Trophoblast cell (in vitro differentiated cells and primary cell): Measurements from ENCODE around the gene UTRN.

ENCODE experiments used
- DNase-seq, 2 donors: peaks; one replicate each; pipeline ENCODE4 v3.0.0-alpha.2; 2016
- H2AFZ ChIP-seq: 2 replicates; pipeline ENCODE4 v1.6.1; 2013; ENCODE audit warnings: low read length, moderate library complexity, mild to moderate bottlenecking; ENCODE audit not compliant: insufficient read depth, poor library complexity
- H2AK5ac ChIP-seq: 2 replicates; pipeline ENCODE4 v1.6.1; 2013; ENCODE audit warnings: mild to moderate bottlenecking, low read length
- H2BK120ac ChIP-seq: 2 replicates; pipeline ENCODE4 v1.6.1; 2013; ENCODE audit warnings: low read length, mild to moderate bottlenecking, moderate library complexity; ENCODE audit not compliant: insufficient read depth, poor library complexity
- H2BK12ac ChIP-seq: 2 replicates; pipeline ENCODE4 v1.6.1; 2013; ENCODE audit warnings: mild to moderate bottlenecking, low read length, moderate library complexity
- H2BK5ac ChIP-seq: 2 replicates; pipeline ENCODE4 v1.6.1; 2013; ENCODE audit warnings: low read length, low read depth, moderate library complexity, mild to moderate bottlenecking; ENCODE audit not compliant: poor library complexity
- H3K14ac ChIP-seq: 2 replicates; pipeline ENCODE4 v1.6.1; 2013; ENCODE audit warnings: mild to moderate bottlenecking, low read length
- H3K18ac ChIP-seq: 2 replicates; pipeline ENCODE4 v1.6.1; 2013; ENCODE audit warnings: mild to moderate bottlenecking, low read length
- H3K23ac ChIP-seq: 2 replicates; pipeline ENCODE4 v1.6.1; 2013; ENCODE audit warnings: low read length
- H3K27ac ChIP-seq: 2 replicates; pipeline ENCODE4 v1.5.1; 2013; ENCODE audit warnings: low read depth, mild to moderate bottlenecking, inconsistent platforms, low read length, moderate library complexity
- H3K27me3 ChIP-seq: 2 replicates; pipeline ENCODE4 v1.6.1; 2013; ENCODE audit warnings: inconsistent platforms, mild to moderate bottlenecking, low read length, moderate library complexity; ENCODE audit not compliant: insufficient read depth
- H3K36me3 ChIP-seq, 2 experiments: 1 replicate in 1 of 2; 2 replicates in 1 of 2; pipeline ENCODE4 v1.6.1; 2013; ENCODE audit warnings: low read length in 2 of 2, mild to moderate bottlenecking in 2 of 2, moderate library complexity in 1 of 2; ENCODE audit not compliant: insufficient read depth in 2 of 2, control insufficient read depth in 1 of 2
- H3K4ac ChIP-seq: 2 replicates; pipeline ENCODE4 v1.6.1; 2013; ENCODE audit warnings: low read depth, mild to moderate bottlenecking, low read length, moderate library complexity
- H3K4me1 ChIP-seq, 2 experiments: 1 replicate in 1 of 2; 2 replicates in 1 of 2; pipeline ENCODE4 v1.6.1; 2013; ENCODE audit warnings: low read length in 2 of 2, mild to moderate bottlenecking in 2 of 2, moderate library complexity in 1 of 2; ENCODE audit not compliant: insufficient read depth in 2 of 2, control insufficient read depth in 1 of 2
- H3K4me2 ChIP-seq: 2 replicates; pipeline ENCODE4 v1.6.1; 2013; ENCODE audit warnings: inconsistent platforms, mild to moderate bottlenecking, low read length, moderate library complexity
- H3K4me3 ChIP-seq: 2 replicates; pipeline ENCODE4 v1.5.1; 2013; ENCODE audit warnings: mild to moderate bottlenecking, low read depth, low read length, inconsistent platforms
- H3K79me1 ChIP-seq: one replicate; pipeline ENCODE4 v1.6.1; 2013; ENCODE audit warnings: low read length
- H3K79me2 ChIP-seq: 2 replicates; pipeline ENCODE4 v1.6.1; 2013; ENCODE audit warnings: low read length, mild to moderate bottlenecking; ENCODE audit not compliant: control insufficient read depth, insufficient read depth, poor library complexity
- H3K9ac ChIP-seq: 2 replicates; pipeline ENCODE4 v1.6.1; 2013; ENCODE audit warnings: mild to moderate bottlenecking, low read length
- H3K9me3 ChIP-seq: 2 replicates; pipeline ENCODE4 v1.6.1; 2013; ENCODE audit warnings: low read depth, mild to moderate bottlenecking, control low read depth, inconsistent platforms, low read length; ENCODE audit not compliant: insufficient read depth
- H4K12ac ChIP-seq: 2 replicates; pipeline ENCODE4 v1.6.1; 2013; ENCODE audit warnings: low read depth, mild to moderate bottlenecking, low read length, moderate library complexity
- H4K8ac ChIP-seq: 2 replicates; pipeline ENCODE4 v1.6.1; 2013; ENCODE audit warnings: low read depth, mild to moderate bottlenecking, low read length, moderate library complexity
- H4K91ac ChIP-seq: one replicate; pipeline ENCODE4 v1.6.1; 2013; ENCODE audit warnings: low read depth, mild to moderate bottlenecking, low read length, moderate library complexity
- WGBS: extraction: QIAGEN DNeasy Blood & Tissue Kit; methylation state at CpG from one replicate; pipeline ENCODE4 v1.1.7; 2013; ENCODE audit warnings: missing lambda C conversion rate; ENCODE audit not compliant: insufficient read length, insufficient coverage; ENCODE audit errors: extremely low coverage; 5-methylcytosine and 5-hydroxymethylcytosine counted together

Gene UTRN

GRCh38 chr6:144262470-144263369, 22.4 kb upstream of the UTRN start:
- H3K9me3 ChIP-seq, result no peaks in the 10 kb centered on the region
- H3K27ac ChIP-seq, result no peak overlapping the region
- peak overlapping the region; percentile 77 for H2BK12ac ChIP-seq
- no peaks in the 10 kb centered on the region for H3K27me3 ChIP-seq
- H3K4me3 ChIP-seq, result no peak overlapping the region
- H4K91ac ChIP-seq, result peak overlapping the region; percentile 8
- H2BK120ac ChIP-seq, result no peak overlapping the region
- no peak for DNase-seq
- peak overlapping the region; percentile 4 for H2AK5ac ChIP-seq
- H2BK5ac ChIP-seq, result no peak overlapping the region
- H3K4me1 ChIP-seq, result peaks cover 5 to 9% of the 10 kb centered on the region in 2 experiments
- H3K4ac ChIP-seq, result no peak overlapping the region
- no peak overlapping the region for H3K14ac ChIP-seq
- H3K4me2 ChIP-seq, result no peak overlapping the region
- no peak overlapping the region for H3K23ac ChIP-seq
- no peak overlapping the region for H3K18ac ChIP-seq
- no peak overlapping the region for H4K12ac ChIP-seq
- no peaks in the 10 kb centered on the region for H3K79me2 ChIP-seq
- H4K8ac ChIP-seq, result no peak overlapping the region
- no peak overlapping the region for H3K9ac ChIP-seq
- WGBS, result no CpG with 5 or more reads among the region's 10 CpGs
- H3K36me3 ChIP-seq, result no peaks in the 10 kb centered on the region
- peaks cover 5% of the 10 kb centered on the region for H3K79me1 ChIP-seq
- H2AFZ ChIP-seq, result no peak overlapping the region

GRCh38 chr6:144263786-144264185, 21.3 kb upstream of the UTRN start:
- peak in 1 of 2 donors; percentile 12 for DNase-seq
- H3K27me3 ChIP-seq, result no peaks in the 10 kb centered on the region
- H2AK5ac ChIP-seq, result no peak overlapping the region
- no CpG with 5 or more reads among the region's 3 CpGs for WGBS
- H2BK5ac ChIP-seq, result no peak overlapping the region
- no peak overlapping the region for H3K4me2 ChIP-seq
- no peak overlapping the region for H2AFZ ChIP-seq
- H3K79me1 ChIP-seq, result peaks cover 5% of the 10 kb centered on the region
- peaks cover 5 to 9% of the 10 kb centered on the region in 2 experiments for H3K4me1 ChIP-seq
- no peak overlapping the region for H3K14ac ChIP-seq
- H3K9me3 ChIP-seq, result no peaks in the 10 kb centered on the region
- H3K36me3 ChIP-seq, result no peaks in the 10 kb centered on the region
- H3K4me3 ChIP-seq, result no peak overlapping the region
- no peak overlapping the region for H3K23ac ChIP-seq
- no peak overlapping the region for H4K91ac ChIP-seq
- H3K27ac ChIP-seq, result peak overlapping the region; percentile 79
- H4K8ac ChIP-seq, result no peak overlapping the region
- no peak overlapping the region for H3K18ac ChIP-seq
- no peaks in the 10 kb centered on the region for H3K79me2 ChIP-seq
- no peak overlapping the region for H2BK120ac ChIP-seq
- H3K9ac ChIP-seq, result no peak overlapping the region
- no peak overlapping the region for H4K12ac ChIP-seq
- no peak overlapping the region for H3K4ac ChIP-seq
- peak overlapping the region; percentile 49 for H2BK12ac ChIP-seq

- Histone ChIP-seq H3K36me3 (no peaks in the 10 kb centered on the region), H2BK12ac (peak overlapping the region; percentile 42), H3K23ac (no peak overlapping the region), H3K14ac (no peak overlapping the region), H2AFZ (no peak overlapping the region), H3K18ac (no peak overlapping the region), H3K4me3 (no peak overlapping the region), H3K4ac (no peak overlapping the region), H4K91ac (peak overlapping the region; percentile 74), H3K27me3 (no peaks in the 10 kb centered on the region), H2AK5ac (no peak overlapping the region), H3K4me2 (peak overlapping the region; percentile 33), H3K4me1 (peaks cover 5 to 9% of the 10 kb centered on the region in 2 experiments), H3K27ac (peak overlapping the region; percentile 79), H4K8ac (no peak overlapping the region), H4K12ac (no peak overlapping the region), H2BK120ac (peak overlapping the region; percentile 93), H3K9me3 (no peaks in the 10 kb centered on the region), H3K79me2 (no peaks in the 10 kb centered on the region), H3K9ac (no peak overlapping the region), H3K79me1 (peaks cover 5% of the 10 kb centered on the region), H2BK5ac (peak overlapping the region; percentile 75)
- no CpG with 5 or more reads among the region's 7 CpGs for WGBS
- peak; percentile 92 to 97 for DNase-seq
Observed at GRCh38 chr6:144264270-144265060, 20.7 kb upstream of the UTRN start.

- no peak overlapping the region for H2AFZ ChIP-seq
- H3K79me2 ChIP-seq, result no peaks in the 10 kb centered on the region
- H3K4me2 ChIP-seq, result peak overlapping the region; percentile 33
- peak overlapping the region; percentile 75 for H2BK5ac ChIP-seq
- peak overlapping the region; percentile 76 for H2BK12ac ChIP-seq
- H4K12ac ChIP-seq, result no peak overlapping the region
- no peak overlapping the region for H3K4me3 ChIP-seq
- no peak overlapping the region for H3K4ac ChIP-seq
- H3K18ac ChIP-seq, result no peak overlapping the region
- H3K23ac ChIP-seq, result no peak overlapping the region
- peaks cover 5% of the 10 kb centered on the region for H3K79me1 ChIP-seq
- no peaks in the 10 kb centered on the region for H3K27me3 ChIP-seq
- peak overlapping the region; percentile 44 for H3K27ac ChIP-seq
- WGBS, result no CpG with 5 or more reads among the region's 4 CpGs
- peak overlapping the region; percentile 93 for H2BK120ac ChIP-seq
- no peak overlapping the region for H3K9ac ChIP-seq
- H3K9me3 ChIP-seq, result no peaks in the 10 kb centered on the region
- DNase-seq, result peak; percentile 63 to 79
- peaks cover 5 to 9% of the 10 kb centered on the region in 2 experiments for H3K4me1 ChIP-seq
- H2AK5ac ChIP-seq, result no peak overlapping the region
- H4K8ac ChIP-seq, result no peak overlapping the region
- no peak overlapping the region for H3K14ac ChIP-seq
- no peaks in the 10 kb centered on the region for H3K36me3 ChIP-seq
- H4K91ac ChIP-seq, result peak overlapping the region; percentile 47
Observed at GRCh38 chr6:144265061-144265357, 20.1 kb upstream of the UTRN start.
